Diencephalon (tissue), 1 donor: ENCODE data around the gene WNT2. TPM values are rescaled to one million over a fixed set of nuclear protein-coding genes. Genes with fewer than 3 reads are reported as not detected.

ENCODE experiments used
- small RNA-seq: library from RNA; depleted of rRNA; stranded (forward); fragments of <200 nt; gene quantifications from one replicate; pipeline ENCODE3, GENCODE V24; 2014
- total RNA-seq: library from RNA; depleted of rRNA; stranded (reverse); fragments of >200 nt; gene quantifications from one replicate; pipeline ENCODE4 v1.2.3, GENCODE V29; 2014

The WNT2 gene
- 2.3 TPM for total RNA-seq

GRCh38 chr7:117322741-117323304, at the start of gene WNT2:
WNT2 (minus strand) TSS chr7:117323058; CDS start chr7:117322989, 69 bp downstream.

Small RNAs within 50 kb of the gene (small RNA-seq; reads per million reads assigned to genes)
- not detected for gene MTCYBP6

Other genes with a start within 250 kb of the WNT2 start
- not detected for gene ASZ1, start 104.4 kb upstream of the WNT2 start, total RNA-seq
- gene CFTR, start 157.0 kb upstream of the WNT2 start, total RNA-seq, result 1.4 TPM